ENCODE results near the gene PTGER2.

Gene PTGER2

DNA sequence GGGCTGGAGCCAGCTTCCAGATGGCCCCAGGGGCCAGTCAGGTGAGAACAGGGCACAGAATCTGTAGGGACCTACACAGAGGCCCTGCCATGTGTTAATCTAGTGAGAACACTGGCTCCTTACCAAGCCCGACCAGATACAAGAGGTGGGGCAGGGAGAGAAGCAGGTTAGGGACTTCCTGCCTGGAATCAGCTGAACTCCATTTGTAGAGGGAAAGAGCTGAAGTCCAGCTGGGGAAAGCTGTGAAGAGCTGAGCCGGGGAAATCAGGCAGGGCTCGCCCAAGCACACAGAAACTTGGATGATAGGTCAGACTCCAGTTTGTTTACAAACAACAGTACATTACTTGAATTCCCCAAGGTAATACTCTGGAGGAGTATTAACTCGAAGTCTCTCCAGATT, 46.7 kb downstream of the PTGER2 start:
- H4K20me1 ChIP-seq (ENCODE audit: insufficient read depth, low read length), result no peaks in the 10 kb centered on the region
- H3K4me1 ChIP-seq (ENCODE audit: insufficient read depth, low read length, severe bottlenecking), result no peaks in the 10 kb centered on the region
- no peak overlapping the region for H3K4me2 ChIP-seq (ENCODE audit: low read length)
- no peaks in the 10 kb centered on the region for H3K79me2 ChIP-seq (ENCODE audit: insufficient read depth, low read length)
- H3K27me3 ChIP-seq (ENCODE audit: insufficient read depth, low read length), result no peaks in the 10 kb centered on the region
- no peaks in the 10 kb centered on the region for H3F3A ChIP-seq (ENCODE audit: insufficient read depth, low read length)
- no peak for TF ChIP-seq EZH2 (IDR thresholded peaks at IDR 0.05; ENCODE audit: borderline replicate concordance, low read length)
- TF ChIP-seq CTCF (IDR thresholded peaks at IDR 0.05; ENCODE audit: low read length), result no peak
- H3K36me3 ChIP-seq (ENCODE audit: insufficient read depth, low read length), result no peaks in the 10 kb centered on the region
- H2AFZ ChIP-seq (ENCODE audit: low read length), result no peak overlapping the region
- H3K4me3 ChIP-seq (ENCODE audit: low read depth, low read length, poor library complexity, severe bottlenecking), result no peak overlapping the region
- no peak overlapping the region for H3K9ac ChIP-seq (ENCODE audit: low read length)
- no peaks in the 10 kb centered on the region for H3K9me2 ChIP-seq (ENCODE audit: low read depth, low read length)
- H3K27ac ChIP-seq (ENCODE audit: low read depth, low read length, poor library complexity, severe bottlenecking), result no peak overlapping the region
- H3K9me3 ChIP-seq (ENCODE audit: low read length), result no peaks in the 10 kb centered on the region

DNA sequence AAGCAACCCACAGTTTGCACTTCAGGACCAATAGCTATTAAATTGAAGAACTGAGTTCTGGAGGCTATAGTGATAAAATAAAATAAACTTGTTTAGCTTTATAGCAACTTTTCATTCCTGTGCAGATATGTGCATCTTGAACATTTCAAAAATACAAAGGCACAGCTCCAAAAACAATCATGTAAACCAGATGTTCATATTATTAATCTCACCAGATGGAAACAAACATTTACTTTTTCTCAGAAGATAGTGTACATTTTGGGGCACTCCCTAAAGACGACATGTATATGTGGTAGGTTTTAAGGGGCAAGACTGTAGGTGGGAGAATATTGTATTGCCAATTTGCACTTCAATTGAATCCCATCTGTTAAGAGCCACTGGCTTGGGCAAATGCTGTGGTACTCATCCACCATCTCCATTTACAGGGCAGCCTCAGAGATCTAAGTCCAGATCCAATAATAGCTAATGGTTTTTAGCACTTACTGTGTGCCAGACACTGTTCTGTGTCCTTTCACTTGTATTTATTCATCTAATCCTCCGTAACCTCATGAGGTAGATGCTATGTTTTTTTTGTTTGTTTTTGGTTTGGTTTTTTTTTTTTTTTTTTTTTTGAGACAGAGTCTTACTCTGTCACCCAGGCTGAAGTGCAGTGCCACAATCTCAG, 49.1 kb downstream of the PTGER2 start:
- no peak overlapping the region for H3K9ac ChIP-seq (ENCODE audit: low read length)
- H3K9me3 ChIP-seq (ENCODE audit: low read length), result no peaks in the 10 kb centered on the region
- TF ChIP-seq EZH2 (IDR thresholded peaks at IDR 0.05; ENCODE audit: borderline replicate concordance, low read length) (no peak), CTCF (IDR thresholded peaks at IDR 0.05; ENCODE audit: low read length) (no peak)
- H2AFZ ChIP-seq (ENCODE audit: low read length), result no peak overlapping the region
- H3K27ac ChIP-seq (ENCODE audit: low read depth, low read length, poor library complexity, severe bottlenecking), result no peak overlapping the region
- no peak overlapping the region for H3K4me3 ChIP-seq (ENCODE audit: low read depth, low read length, poor library complexity, severe bottlenecking)
- no peaks in the 10 kb centered on the region for H3F3A ChIP-seq (ENCODE audit: insufficient read depth, low read length)
- no peak overlapping the region for H3K4me2 ChIP-seq (ENCODE audit: low read length)
- H3K36me3 ChIP-seq (ENCODE audit: insufficient read depth, low read length), result no peaks in the 10 kb centered on the region
- H3K79me2 ChIP-seq (ENCODE audit: insufficient read depth, low read length), result no peaks in the 10 kb centered on the region
- H4K20me1 ChIP-seq (ENCODE audit: insufficient read depth, low read length), result no peaks in the 10 kb centered on the region
- H3K4me1 ChIP-seq (ENCODE audit: insufficient read depth, low read length, severe bottlenecking), result no peaks in the 10 kb centered on the region
- H3K9me2 ChIP-seq (ENCODE audit: low read depth, low read length), result no peaks in the 10 kb centered on the region
- no peaks in the 10 kb centered on the region for H3K27me3 ChIP-seq (ENCODE audit: insufficient read depth, low read length)

GRCh38 chr14:52363961-52364360, 49.8 kb downstream of the PTGER2 start:
- no peaks in the 10 kb centered on the region for H3K79me2 ChIP-seq (ENCODE audit: insufficient read depth, low read length)
- H4K20me1 ChIP-seq (ENCODE audit: insufficient read depth, low read length), result no peaks in the 10 kb centered on the region
- H2AFZ ChIP-seq (ENCODE audit: low read length), result no peak overlapping the region
- H3K4me1 ChIP-seq (ENCODE audit: insufficient read depth, low read length, severe bottlenecking), result no peaks in the 10 kb centered on the region
- no peak overlapping the region for H3K4me3 ChIP-seq (ENCODE audit: low read depth, low read length, poor library complexity, severe bottlenecking)
- no peak overlapping the region for H3K4me2 ChIP-seq (ENCODE audit: low read length)
- TF ChIP-seq CTCF (IDR thresholded peaks at IDR 0.05; ENCODE audit: low read length) (no peak), EZH2 (IDR thresholded peaks at IDR 0.05; ENCODE audit: borderline replicate concordance, low read length) (no peak)
- H3K9me2 ChIP-seq (ENCODE audit: low read depth, low read length), result no peaks in the 10 kb centered on the region
- no peaks in the 10 kb centered on the region for H3K9me3 ChIP-seq (ENCODE audit: low read length)
- H3K27me3 ChIP-seq (ENCODE audit: insufficient read depth, low read length), result no peaks in the 10 kb centered on the region
- no peaks in the 10 kb centered on the region for H3F3A ChIP-seq (ENCODE audit: insufficient read depth, low read length)
- H3K36me3 ChIP-seq (ENCODE audit: insufficient read depth, low read length), result no peaks in the 10 kb centered on the region
- H3K27ac ChIP-seq (ENCODE audit: low read depth, low read length, poor library complexity, severe bottlenecking), result no peak overlapping the region
- no peak overlapping the region for H3K9ac ChIP-seq (ENCODE audit: low read length)
